ENCODE data around the gene PSTPIP1.
"Not testable (repeated sequence)": the region's sequence is repeated elsewhere in the genome, so short reads cannot be mapped to it uniquely, and the experiment has no call there.

The PSTPIP1 gene

DNA sequence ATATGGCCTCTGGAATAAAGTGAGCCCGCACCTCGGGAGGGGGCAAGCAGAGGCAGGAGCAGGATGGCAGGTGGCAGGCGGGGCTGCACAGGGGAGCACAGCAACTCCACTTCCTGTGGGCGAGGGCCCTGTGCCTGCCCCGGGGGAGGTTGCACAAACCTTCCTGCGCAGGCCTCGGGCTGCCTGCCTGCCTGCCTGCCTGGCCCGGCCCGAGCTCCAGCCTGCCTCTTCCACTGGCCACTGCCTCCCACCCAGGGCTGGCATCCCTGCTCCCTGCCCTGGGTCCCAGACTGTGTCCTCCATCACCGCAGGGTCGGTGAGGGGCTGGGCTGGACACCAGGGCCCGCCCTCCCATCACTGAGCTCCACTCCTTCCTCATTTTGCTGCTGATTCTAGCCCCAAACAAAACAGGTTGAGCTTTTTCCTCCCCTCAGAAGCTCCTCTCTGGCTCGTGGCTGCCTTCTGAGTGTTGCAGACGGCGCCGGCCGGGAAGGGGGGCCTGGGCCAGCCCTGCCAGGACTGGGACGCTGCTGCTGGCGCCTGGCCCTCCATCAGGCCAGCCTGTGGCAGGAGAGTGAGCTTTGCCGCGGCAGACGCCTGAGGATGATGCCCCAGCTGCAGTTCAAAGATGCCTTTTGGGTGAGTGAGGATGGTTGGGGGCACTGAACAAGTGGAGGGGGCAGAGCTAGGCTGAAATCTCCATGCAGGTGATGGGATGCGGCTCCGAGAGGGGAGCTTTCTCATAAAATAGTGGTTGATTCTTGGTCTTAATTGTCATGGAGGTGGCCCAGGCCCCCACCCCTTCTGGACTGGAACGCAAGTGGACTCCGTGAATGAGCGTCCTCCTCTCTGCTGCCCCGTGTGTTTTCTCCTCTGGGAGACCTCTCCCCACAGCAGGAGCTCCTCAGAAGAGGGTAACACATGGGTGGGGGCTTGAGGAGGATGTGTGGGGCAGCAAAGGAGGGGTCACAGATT, at the start of gene PSTPIP1:
Gene PSTPIP1 (plus strand): TSS at position 156 of the 975 bp plus-strand sequence. CDS start 448 bp downstream, at position 604.
- Histone ChIP-seq H3K9ac (ENCODE audit: low read length) (peak within 1 kb of the TSS; percentile 49), H3K4me1 (ENCODE audit: control insufficient read depth, insufficient read depth, low read length) (peaks cover 3% of the 10 kb centered on the region), H3K4me3 (ENCODE audit: low read length) (no peak within 1 kb of the TSS)

GRCh38 chr15:76945494-76946093, 49.3 kb upstream of the PSTPIP1 start:
- Histone ChIP-seq H3K27me3 (ENCODE audit: control insufficient read depth, insufficient read depth, low read length) (no peaks in the 10 kb centered on the region), H3K4me1 (ENCODE audit: control insufficient read depth, insufficient read depth, low read length) (no peaks in the 10 kb centered on the region), H3K9me3 (ENCODE audit: control insufficient read depth, low read length) (no peaks in the 10 kb centered on the region), H3K36me3 (ENCODE audit: control insufficient read depth, insufficient read depth, low read length) (no peaks in the 10 kb centered on the region), H3K9ac (ENCODE audit: low read length) (no peak overlapping the region), H3K4me3 (ENCODE audit: low read length) (no peak overlapping the region)

More for the DNA sequence above, at the start of gene PSTPIP1:
- Histone ChIP-seq H3K36me3 (ENCODE audit: control insufficient read depth, insufficient read depth, low read length) (no peaks in the 10 kb centered on the region), H3K9me3 (ENCODE audit: control insufficient read depth, low read length) (no peaks in the 10 kb centered on the region), H3K27me3 (ENCODE audit: control insufficient read depth, insufficient read depth, low read length) (no peaks in the 10 kb centered on the region)

DNA sequence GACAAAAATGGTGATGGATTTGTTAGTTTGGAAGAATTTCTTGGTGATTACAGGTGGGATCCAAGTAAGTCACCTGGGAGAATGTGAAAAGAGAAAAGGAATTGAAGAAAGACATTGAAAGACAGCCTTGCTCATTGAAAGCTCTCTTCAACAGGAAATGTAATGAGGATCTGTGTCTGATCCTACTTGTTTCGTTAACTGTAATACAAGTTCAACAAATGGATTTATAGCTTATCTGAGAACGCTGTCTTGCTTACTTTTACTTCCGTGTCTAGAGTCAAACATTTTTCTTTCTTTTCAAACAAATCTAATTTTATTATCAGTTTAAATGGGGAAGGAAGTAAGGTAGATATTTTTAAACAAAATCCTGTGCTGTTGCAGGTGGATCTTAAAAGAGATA, 47.5 kb upstream of the PSTPIP1 start:
- H3K4me3 ChIP-seq (ENCODE audit: low read length): no peak overlapping the region
- no peaks in the 10 kb centered on the region for H3K27me3 ChIP-seq (ENCODE audit: control insufficient read depth, insufficient read depth, low read length)
- no peaks in the 10 kb centered on the region for H3K9me3 ChIP-seq (ENCODE audit: control insufficient read depth, low read length)
- H3K4me1 ChIP-seq (ENCODE audit: control insufficient read depth, insufficient read depth, low read length): no peaks in the 10 kb centered on the region
- no peaks in the 10 kb centered on the region for H3K36me3 ChIP-seq (ENCODE audit: control insufficient read depth, insufficient read depth, low read length)
- H3K9ac ChIP-seq (ENCODE audit: low read length): no peak overlapping the region

GRCh38 chr15:76951220-76951619, 43.7 kb upstream of the PSTPIP1 start:
- Histone ChIP-seq H3K9me3 (ENCODE audit: control insufficient read depth, low read length) (no peaks in the 10 kb centered on the region), H3K36me3 (ENCODE audit: control insufficient read depth, insufficient read depth, low read length) (no peaks in the 10 kb centered on the region), H3K4me3 (ENCODE audit: low read length) (no peak overlapping the region), H3K9ac (ENCODE audit: low read length) (no peak overlapping the region), H3K4me1 (ENCODE audit: control insufficient read depth, insufficient read depth, low read length) (no peaks in the 10 kb centered on the region), H3K27me3 (ENCODE audit: control insufficient read depth, insufficient read depth, low read length) (no peaks in the 10 kb centered on the region)

GRCh38 chr15:76953913-76954312, 41.0 kb upstream of the PSTPIP1 start:
- no peaks in the 10 kb centered on the region for H3K36me3 ChIP-seq (ENCODE audit: control insufficient read depth, insufficient read depth, low read length)

DNA sequence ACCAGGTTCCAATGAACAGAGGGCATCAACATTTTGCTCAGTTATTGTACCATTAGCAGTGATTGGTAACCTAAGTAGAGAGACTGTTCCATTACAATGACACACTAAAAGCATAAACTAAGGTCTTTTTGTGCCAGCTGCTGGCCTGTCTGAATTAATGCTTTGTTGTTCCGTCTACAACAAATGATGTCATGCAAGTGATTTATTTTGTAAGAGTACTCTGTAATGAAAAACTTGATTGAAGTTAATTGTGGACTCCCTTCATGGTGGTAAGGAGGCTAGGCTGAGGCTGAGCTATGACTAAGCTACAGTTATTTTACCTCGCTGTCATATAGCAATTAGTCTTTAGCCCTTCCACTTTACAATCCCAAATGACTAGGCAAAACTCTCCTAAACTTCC, 40.2 kb upstream of the PSTPIP1 start:
- Histone ChIP-seq H3K36me3 (ENCODE audit: control insufficient read depth, insufficient read depth, low read length) (no peaks in the 10 kb centered on the region), H3K4me1 (ENCODE audit: control insufficient read depth, insufficient read depth, low read length) (no peaks in the 10 kb centered on the region), H3K9ac (ENCODE audit: low read length) (no peak overlapping the region), H3K4me3 (ENCODE audit: low read length) (no peak overlapping the region), H3K27me3 (ENCODE audit: control insufficient read depth, insufficient read depth, low read length) (no peaks in the 10 kb centered on the region), H3K9me3 (ENCODE audit: control insufficient read depth, low read length) (no peaks in the 10 kb centered on the region)

More at GRCh38 chr15:76953913-76954312, 41.0 kb upstream of the PSTPIP1 start:
- H3K4me1 ChIP-seq (ENCODE audit: control insufficient read depth, insufficient read depth, low read length): no peaks in the 10 kb centered on the region
- H3K27me3 ChIP-seq (ENCODE audit: control insufficient read depth, insufficient read depth, low read length): no peaks in the 10 kb centered on the region
- no peak overlapping the region for H3K9ac ChIP-seq (ENCODE audit: low read length)
- H3K4me3 ChIP-seq (ENCODE audit: low read length): no peak overlapping the region
- no peaks in the 10 kb centered on the region for H3K9me3 ChIP-seq (ENCODE audit: control insufficient read depth, low read length)

- Histone ChIP-seq H3K27me3 (ENCODE audit: control insufficient read depth, insufficient read depth, low read length) (no peaks in the 10 kb centered on the region), H3K9me3 (ENCODE audit: control insufficient read depth, low read length) (no peaks in the 10 kb centered on the region), H3K4me3 (ENCODE audit: low read length) (no peak overlapping the region), H3K9ac (ENCODE audit: low read length) (no peak overlapping the region), H3K4me1 (ENCODE audit: control insufficient read depth, insufficient read depth, low read length) (no peaks in the 10 kb centered on the region), H3K36me3 (ENCODE audit: control insufficient read depth, insufficient read depth, low read length) (no peaks in the 10 kb centered on the region)
Observed at GRCh38 chr15:76961268-76962011, 33.5 kb upstream of the PSTPIP1 start.

DNA sequence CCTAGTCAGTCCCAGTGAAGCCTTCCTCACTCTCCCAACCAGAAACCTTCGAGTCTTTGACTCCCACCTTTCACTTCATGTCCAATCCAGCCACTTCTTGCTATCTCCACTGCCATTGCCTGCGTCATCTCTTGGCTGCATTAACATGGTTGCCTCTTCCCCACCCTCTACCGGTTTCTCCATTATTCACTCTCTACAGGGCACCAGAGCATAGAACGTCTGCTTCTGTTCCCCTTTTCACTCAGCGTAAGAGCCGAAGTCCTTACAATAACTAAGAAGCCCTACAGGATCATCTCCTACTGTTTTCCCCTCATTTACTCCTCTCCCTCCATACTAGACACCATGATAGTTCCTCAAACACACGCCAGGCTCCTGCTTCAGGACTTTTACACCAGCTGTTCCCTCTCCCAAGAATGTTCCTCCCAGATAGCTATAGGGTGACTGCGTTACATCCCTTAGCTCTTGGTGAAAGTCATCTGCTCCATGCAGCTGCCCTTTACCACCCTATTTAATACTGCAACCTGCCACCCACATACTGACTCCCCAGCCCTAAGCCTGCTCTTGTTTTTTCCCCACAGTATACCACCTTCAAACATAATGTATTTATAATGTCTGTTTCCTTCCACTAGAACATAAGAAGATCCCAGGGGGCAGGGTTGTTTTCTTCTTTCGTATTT, 32.5 kb upstream of the PSTPIP1 start:
- Histone ChIP-seq H3K4me3 (ENCODE audit: low read length) (no peak overlapping the region), H3K9me3 (ENCODE audit: control insufficient read depth, low read length) (no peaks in the 10 kb centered on the region), H3K36me3 (ENCODE audit: control insufficient read depth, insufficient read depth, low read length) (no peaks in the 10 kb centered on the region), H3K4me1 (ENCODE audit: control insufficient read depth, insufficient read depth, low read length) (no peaks in the 10 kb centered on the region), H3K27me3 (ENCODE audit: control insufficient read depth, insufficient read depth, low read length) (no peaks in the 10 kb centered on the region), H3K9ac (ENCODE audit: low read length) (no peak overlapping the region)

GRCh38 chr15:76963596-76963995, 31.3 kb upstream of the PSTPIP1 start:
- H3K4me1 ChIP-seq (ENCODE audit: control insufficient read depth, insufficient read depth, low read length): no peaks in the 10 kb centered on the region
- no peaks in the 10 kb centered on the region for H3K27me3 ChIP-seq (ENCODE audit: control insufficient read depth, insufficient read depth, low read length)
- H3K4me3 ChIP-seq (ENCODE audit: low read length): no peak overlapping the region
- H3K9ac ChIP-seq (ENCODE audit: low read length): no peak overlapping the region
- no peaks in the 10 kb centered on the region for H3K9me3 ChIP-seq (ENCODE audit: control insufficient read depth, low read length)
- no peaks in the 10 kb centered on the region for H3K36me3 ChIP-seq (ENCODE audit: control insufficient read depth, insufficient read depth, low read length)

GRCh38 chr15:76964157-76964556, 30.8 kb upstream of the PSTPIP1 start:
- Histone ChIP-seq H3K27me3 (ENCODE audit: control insufficient read depth, insufficient read depth, low read length) (no peaks in the 10 kb centered on the region), H3K9ac (ENCODE audit: low read length) (no peak overlapping the region), H3K9me3 (ENCODE audit: control insufficient read depth, low read length) (no peaks in the 10 kb centered on the region), H3K4me1 (ENCODE audit: control insufficient read depth, insufficient read depth, low read length) (no peaks in the 10 kb centered on the region), H3K4me3 (ENCODE audit: low read length) (no peak overlapping the region), H3K36me3 (ENCODE audit: control insufficient read depth, insufficient read depth, low read length) (no peaks in the 10 kb centered on the region)

GRCh38 chr15:76966051-76966450, 28.9 kb upstream of the PSTPIP1 start:
- H3K4me1 ChIP-seq (ENCODE audit: control insufficient read depth, insufficient read depth, low read length); H3K27me3 ChIP-seq (ENCODE audit: control insufficient read depth, insufficient read depth, low read length); H3K9ac ChIP-seq (ENCODE audit: low read length); H3K36me3 ChIP-seq (ENCODE audit: control insufficient read depth, insufficient read depth, low read length); H3K4me3 ChIP-seq (ENCODE audit: low read length); H3K9me3 ChIP-seq (ENCODE audit: control insufficient read depth, low read length): not testable (repeated sequence)

Data from mucosa of stomach (tissue), 1 donor.